HTR-8/SVneo (cell line): ENCODE measurements around the gene PCARE.
A peak's percentile ranks its signal among the peaks of the same experiment; 100 is the strongest.

ENCODE experiments used
- DNase-seq: peaks from one replicate; pipeline ENCODE4 v3.0.0; 2011; ENCODE audit warnings: low spot score, mixed read lengths; ENCODE audit not compliant: insufficient read length
- FAIRE-seq: peaks from 2 replicates; lab custom pipeline; 2011; peaks lifted over from hg19 to GRCh38; lab: Jason Lieb, UNC

The PCARE gene

GRCh38 chr2:29044459-29044858, 29.9 kb downstream of the PCARE start:
- FAIRE-seq: no peak
- DNase-seq: no peak

- DNase-seq (no peak), FAIRE-seq (no peak)
These were observed 31.7 kb downstream of the PCARE start for GRCh38 chr2:29042561-29043075.

GRCh38 chr2:29041161-29041660, 33.1 kb downstream of the PCARE start:
- DNase-seq (no peak), FAIRE-seq (no peak)

GRCh38 chr2:29040552-29040951, 33.8 kb downstream of the PCARE start:
- FAIRE-seq: no peak
- DNase-seq: no peak

DNA sequence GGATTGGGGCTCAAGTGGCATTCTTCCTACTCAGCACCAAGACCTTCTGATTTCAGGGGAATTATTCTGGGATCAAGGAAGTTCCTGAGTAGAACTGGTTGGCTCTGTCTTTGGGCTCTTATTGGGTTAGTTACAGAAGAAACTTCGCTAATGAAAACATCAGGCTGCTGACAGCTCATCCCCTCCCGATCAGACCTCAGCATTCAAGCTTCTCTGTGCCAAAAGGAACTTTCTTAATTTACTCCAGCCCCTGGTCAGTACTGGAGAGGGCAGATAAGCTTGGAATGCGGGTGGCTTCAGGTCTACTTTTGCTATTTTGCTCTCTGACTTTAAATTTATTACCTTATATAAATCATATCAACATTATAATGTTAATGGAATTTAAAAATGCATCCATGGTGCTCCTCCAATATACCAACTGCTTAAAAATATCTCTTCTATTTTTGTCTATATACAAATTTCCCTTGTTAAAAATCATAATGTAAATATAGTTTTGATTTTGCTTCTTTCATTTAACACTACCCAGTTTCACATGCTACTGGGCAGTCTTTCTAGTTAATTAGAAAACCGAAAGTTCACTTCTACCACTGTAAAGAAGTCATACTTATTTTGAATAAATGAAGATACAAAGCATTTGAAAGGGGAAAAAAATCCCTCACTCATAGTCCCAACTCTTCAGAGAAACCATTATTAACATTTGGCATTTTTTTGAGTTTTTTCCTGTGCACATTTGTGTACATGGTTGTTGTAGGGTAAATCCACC, 34.4 kb downstream of the PCARE start:
- no peak for DNase-seq
- no peak for FAIRE-seq

- FAIRE-seq (no peak), DNase-seq (no peak)
These were observed 39.1 kb downstream of the PCARE start for GRCh38 chr2:29035016-29035745.

DNA sequence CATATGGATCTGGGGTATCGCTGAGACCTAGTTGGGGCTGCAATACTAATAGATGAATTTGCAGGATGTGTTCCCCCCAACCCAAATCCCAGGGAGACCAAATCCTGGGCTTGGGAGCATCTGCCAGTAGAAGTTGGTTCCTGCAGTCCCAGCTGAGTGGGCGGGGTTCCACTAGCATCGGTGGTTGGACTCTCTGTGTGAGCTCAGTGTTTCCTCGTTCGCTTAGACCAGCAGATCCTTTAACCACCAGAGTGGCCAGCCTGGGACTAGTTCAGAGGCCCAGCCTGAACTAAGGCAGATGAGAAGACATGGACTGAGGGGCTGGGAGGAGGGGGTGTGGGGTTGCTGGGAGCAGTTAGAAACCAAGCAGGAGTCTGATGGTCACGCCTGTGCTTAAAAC, 40.7 kb downstream of the PCARE start:
- DNase-seq (no peak), FAIRE-seq (no peak)

DNA sequence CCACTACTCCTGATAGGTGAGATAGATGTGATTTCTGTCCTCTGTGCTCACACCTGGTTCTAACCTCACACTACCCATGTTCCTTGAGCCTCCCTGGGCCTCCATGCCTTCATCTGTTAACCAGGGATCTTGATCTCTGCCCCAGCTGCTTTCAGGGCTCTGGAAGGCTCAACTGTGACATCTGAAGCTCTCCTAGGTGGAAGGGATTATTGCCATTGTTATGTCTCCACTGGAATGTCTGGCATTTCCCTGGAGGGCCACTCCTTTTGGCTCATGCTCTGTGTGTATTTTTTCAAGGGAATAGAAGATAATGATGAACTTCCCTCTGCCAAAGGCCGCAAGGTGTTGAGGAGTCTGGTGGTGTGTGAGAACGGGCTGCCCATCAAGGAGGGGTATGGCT, 41.2 kb downstream of the PCARE start:
- peak; percentile 83 for DNase-seq
- peak; percentile 82 for FAIRE-seq

GRCh38 chr2:29032189-29032588, 42.1 kb downstream of the PCARE start:
- DNase-seq (no peak), FAIRE-seq (no peak)

GRCh38 chr2:29031046-29031445, 43.3 kb downstream of the PCARE start:
- DNase-seq (no peak), FAIRE-seq (no peak)

DNA sequence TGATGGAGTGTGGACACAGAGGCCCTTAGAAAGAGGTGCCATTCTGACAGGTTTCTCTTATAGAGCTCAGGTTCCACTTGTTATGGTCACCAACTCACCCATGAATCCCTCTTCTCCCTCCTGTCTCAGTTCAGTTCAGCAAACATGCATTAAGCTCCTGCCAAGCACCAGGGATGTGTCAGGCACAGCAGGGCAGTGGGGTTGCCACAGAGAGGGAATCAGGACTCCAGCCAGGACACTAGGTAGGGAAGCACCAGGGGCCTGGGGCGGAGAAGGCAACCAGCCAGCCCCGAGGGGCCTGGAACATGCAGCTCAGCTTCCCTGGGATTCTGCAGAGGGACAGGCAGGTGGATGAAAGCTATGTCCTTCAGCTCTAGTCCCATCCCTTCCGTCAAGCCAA, 48.6 kb downstream of the PCARE start:
- no peak for FAIRE-seq
- DNase-seq: no peak

DNA sequence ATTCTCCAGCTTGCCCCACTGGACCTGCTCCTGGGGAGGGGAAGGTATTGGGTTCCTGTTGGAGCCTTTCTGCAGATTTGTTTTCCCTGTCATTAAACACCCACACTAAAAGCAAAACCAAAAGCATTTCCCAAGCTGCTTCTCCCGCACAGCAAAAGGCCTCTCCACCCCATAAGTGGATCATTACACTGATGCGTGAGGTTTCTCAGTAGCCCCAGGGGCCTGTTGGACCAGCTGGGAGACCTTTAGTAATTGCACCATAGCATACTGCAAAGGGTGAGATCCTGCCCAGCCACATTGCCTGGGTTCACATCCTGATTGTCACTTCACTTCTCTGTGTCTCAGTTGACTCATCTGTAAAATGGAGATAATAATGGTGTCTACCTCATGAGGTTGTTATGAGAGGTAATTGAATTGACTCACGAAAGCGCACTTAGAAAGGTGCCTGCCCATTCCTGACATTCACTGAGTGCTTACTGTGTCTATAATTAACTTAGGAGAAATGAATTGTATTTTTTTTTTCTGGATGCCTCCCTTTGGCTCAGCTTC, 49.4 kb downstream of the PCARE start:
- FAIRE-seq: no peak
- DNase-seq: no peak

DNA sequence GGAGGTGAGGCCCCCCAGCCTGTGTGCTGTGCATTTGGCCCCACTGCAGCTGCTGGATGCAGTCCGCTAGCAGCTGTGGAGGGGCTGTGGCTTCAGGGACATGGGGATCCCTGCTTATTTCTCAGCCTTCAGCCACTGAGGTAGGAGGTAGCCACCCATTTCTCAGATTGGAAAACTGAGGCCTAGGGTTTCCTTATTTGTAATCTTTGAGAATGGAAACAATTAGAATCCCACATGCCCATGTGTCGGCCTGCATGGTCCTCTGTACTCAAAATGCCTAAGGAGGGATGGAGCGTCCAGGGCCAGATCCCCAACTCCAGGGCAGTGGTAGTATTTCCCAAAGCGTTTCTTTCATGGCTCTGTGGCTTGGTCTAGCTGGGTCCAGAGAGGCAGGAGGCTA, 51.1 kb downstream of the PCARE start:
- FAIRE-seq: no peak

DNA sequence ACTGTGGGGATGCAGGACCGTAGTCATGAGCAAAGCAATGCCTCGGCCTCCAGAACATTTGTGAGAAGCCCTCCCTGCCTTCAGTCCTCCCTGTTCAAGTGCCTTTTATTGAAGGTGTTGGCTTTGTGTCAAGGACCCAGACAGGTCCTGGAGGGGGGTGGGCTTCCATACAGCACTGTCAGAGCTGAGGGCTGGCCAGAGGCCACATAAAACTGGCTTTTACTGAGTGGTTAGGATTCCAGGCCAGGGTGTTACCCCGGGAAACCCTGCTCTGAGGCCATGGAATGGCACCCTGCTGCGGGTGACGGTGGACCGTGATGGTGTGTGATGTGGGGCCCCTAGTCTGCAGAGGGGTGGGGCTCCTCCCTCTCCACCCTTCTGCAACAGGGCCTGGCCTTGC, 51.6 kb downstream of the PCARE start:
- DNase-seq (no peak), FAIRE-seq (no peak)

More for the DNA sequence above, 51.1 kb downstream of the PCARE start:
- DNase-seq: no peak

DNA sequence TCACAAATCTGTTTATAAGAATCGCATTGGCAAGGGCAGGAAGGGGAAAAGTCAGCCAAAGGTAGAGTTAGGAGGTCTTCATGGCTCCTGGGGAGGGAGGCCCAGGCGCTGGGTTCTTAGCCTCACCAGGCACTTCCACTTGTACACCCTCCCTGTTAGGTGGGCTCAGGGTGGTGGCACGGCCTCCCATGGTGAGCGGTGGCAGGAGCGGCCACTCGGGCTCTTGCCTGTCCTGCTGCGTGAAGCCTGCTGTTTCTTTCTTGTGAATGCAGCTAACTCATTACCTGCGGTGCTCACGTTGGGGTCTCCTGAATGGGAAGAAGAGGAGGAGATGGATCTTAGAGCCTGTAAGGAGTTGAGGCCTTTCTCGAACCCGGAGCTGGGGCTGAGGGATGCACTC, 52.4 kb downstream of the PCARE start:
- FAIRE-seq: no peak
- no peak for DNase-seq

DNA sequence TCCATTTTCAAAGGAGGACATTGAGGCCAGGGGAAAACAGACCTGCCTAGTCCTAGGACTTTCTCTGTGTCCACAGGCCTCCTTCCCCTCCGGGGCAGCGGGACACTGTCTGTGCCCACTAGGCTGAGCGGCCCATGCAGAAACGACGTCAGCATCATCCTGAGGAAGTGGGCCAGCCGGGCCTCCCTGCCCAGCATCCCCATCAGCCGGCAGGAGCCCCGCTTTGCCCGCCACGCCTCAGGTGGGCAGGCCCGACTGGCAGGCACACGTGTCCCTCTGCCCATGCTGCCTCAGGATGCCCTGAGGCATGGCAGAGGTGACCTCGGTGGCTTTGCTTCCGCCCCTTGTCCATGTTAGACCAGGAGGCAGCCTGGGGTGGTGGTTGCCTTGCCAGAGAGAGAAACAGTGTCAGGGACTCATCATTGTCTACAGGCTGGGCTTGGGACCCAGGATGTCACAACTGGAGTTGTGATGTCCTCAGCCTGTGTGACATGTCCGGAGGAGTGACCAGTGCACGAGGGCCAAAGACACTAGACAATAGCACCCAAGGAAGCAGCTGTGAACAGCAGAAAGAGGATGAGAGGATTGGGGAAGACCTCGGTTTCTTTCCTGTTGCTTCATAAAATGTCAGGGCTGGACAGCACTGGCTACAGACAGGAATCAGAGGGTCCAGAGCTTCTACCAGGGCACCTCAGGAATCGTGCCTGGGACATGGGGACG, 56.4 kb downstream of the PCARE start:
- FAIRE-seq: peak; percentile 72
- DNase-seq: no peak

- no peak for FAIRE-seq
- no peak for DNase-seq
These were observed 57.8 kb downstream of the PCARE start for GRCh38 chr2:29016504-29016903.

DNA sequence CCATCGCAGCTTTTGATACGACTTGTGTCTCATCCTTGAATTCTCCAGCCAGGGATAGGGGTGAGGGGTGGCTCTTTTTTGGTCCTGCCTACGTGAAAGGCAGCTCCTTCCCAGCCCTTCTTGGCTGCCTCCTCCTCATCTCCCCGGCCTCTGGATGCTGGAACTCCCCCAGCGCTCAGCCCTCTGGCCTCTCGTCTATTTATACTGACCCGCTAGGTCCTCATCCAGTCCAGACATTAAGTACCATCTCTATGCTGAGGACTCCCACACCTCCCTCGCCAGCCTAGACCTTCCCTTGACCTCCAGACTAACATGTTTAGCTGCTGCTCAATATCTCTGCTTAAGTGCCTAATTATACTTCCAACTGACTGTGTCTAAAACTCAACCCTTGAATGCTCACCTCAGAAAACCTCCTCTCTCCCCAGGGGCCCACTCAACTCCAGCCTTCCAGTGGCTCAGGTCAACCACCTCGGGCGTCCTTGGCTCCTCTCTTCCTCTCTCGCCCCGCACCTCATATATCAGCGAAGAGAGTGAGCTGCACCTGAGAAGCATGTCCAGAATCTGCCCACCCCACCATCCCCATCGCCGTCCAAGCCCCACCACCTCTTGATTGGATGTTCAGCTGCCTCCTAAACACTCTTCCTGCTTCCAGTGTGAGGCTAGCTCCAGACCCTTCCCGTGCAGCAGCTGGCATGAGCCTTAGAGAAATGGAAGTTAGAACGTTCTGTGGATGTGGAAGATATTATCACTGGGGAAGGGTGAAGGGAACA, 58.4 kb downstream of the PCARE start:
- FAIRE-seq: peak; percentile 44
- no peak for DNase-seq

DNA sequence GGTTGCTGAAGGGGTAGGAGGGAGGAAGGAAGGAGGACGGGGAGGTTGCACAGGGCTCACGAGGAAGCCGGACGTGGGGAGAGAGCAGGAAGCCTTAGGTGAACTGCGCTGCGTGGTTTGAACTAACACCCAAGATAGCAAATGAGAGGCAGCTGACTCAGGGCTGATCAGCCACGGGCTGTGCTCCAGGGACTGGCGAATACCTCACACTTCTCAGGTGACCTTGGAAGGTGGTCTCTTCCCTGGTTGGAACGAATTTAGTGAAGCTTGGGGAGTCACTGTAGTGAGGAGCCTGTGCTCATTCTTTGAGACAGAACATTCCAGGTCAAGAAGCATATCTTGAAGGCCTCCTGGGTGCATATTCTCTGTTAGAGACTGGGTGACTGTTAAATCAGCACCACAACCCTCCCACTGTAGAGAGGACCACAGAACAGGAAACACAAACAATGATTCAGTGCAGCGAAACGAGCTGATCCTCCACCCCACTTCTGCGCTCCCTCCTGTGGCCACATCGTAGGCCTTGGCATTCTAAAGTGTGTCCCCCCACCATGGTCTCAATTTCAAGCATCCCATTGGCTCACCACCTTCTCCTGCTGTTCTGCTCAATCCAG, 59.4 kb downstream of the PCARE start:
- FAIRE-seq (peak; percentile 83), DNase-seq (peak; percentile 68)
